GM19328 (cell line): ENCODE results near the gene ISG20.
A peak's percentile ranks its signal among the peaks of the same experiment; 100 is the strongest.

Experiments
- ATAC-seq: cut with Tn5 transposase; IDR thresholded peaks from one replicate; pipeline ENCODE4 v1.9.1; 2021; ENCODE audit warnings: mild to moderate bottlenecking, moderate library complexity; ENCODE audit not compliant: unreplicated experiment

ISG20 gene

DNA sequence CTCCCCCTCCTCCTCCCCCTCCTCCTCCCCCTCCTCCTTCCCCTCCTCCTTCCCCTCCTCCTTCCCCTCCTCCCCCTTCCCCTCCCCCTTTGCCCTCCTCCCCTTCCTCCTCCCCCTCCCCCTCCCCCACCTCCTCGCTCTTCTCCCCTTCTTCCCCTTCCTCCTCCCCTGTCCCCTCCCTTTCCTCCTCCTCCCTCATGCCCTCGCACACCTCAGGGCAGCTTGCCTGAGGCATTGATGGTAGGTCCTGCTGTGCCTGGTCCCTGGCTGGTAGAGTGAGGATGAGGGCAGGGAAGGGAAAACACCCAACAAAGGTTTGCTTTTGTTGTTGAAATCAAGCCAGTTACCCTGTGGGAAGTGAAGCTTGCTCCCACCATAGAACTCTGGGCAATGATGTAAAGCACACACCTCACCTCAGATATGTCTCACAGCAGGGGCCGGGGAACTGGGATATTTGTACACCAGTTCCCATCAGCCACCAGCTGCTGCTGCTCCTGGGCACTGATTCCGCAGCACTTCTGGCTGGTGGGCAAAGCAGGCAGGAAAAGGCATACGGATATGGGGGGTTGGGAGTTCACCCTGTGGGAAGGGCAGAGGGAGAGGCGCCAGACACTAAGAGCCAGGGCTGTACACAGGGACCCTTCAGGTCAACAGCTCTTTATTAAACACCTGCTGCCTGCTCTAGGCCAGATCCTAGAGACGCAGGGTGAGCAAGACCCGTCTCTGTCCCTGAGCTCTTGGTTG lies 13.8 kb downstream of the ISG20 start:
- ATAC-seq, result no peak

DNA sequence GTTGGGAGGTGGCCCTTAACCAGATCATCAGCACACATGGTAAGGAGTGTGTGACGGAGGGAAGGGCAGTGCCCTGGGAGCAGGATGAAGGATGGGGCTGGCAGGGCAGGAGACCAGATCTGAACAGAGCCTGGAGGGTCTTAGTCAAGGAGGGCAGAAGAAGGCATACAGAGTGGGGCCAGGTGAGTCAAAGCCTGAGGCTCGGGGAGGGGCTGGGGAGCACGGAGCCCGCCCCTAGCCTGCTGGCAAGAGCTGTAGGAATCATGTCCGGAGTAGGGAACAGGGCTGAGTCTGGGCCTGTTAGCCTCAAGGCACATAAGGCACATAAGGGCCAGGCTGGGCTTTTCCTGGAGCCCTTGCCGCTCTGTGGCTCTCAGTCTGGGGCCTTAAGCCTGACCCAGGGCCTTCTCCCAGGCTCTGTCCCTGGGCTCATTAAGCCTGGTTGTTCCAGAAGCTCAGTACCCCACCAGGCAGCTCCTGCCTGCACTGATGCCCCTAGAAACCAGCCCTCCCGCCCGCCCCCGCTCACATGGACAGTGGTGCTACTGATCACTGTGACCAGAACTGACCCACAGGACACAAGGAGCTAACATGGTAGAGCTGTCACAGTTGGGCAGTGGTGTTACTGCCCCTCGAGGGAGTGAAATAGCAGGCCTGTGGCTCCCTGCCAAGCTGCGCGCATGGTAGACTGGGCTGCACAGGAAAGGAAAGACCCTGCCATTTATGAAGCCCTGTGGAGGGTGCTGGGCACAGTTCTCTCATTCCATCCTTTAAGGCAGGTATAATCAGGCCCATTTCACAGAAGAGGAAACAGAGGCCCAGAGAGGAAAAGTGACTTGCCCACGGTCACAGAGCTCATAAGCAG lies 14.6 kb downstream of the ISG20 start:
- ATAC-seq, result no peak

DNA sequence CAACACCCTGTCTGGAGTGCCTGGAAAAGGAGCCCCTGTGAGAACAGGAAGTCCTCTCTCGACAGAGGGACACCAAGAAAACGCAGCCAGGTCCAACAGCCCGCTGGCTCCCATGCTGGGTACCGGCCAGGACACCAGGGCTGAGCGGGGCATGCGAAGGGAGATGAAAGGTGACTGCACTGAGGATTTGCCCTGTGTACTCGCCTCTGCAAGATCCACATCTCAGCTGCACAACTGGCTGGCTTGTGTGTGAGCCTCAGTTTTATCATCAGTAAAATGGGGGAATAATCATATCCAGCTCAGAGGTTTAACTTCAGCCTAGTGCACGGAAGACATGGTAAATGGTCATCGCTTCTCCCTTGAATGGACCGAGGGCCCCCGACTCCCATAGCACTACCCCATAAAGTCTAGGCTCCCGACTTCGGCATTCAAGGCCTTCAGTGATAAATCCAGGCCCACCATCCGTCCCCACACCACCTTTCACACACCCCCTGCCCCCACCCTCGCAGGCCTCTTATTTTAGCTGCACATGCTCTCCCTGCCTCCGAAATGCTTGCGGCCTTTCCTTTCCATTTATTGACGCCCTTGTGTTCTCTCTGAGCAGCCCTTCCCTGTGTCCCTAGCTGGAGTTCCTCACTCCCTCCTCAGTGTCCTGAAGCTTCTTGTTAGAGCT lies 15.8 kb downstream of the ISG20 start:
- no peak for ATAC-seq

DNA sequence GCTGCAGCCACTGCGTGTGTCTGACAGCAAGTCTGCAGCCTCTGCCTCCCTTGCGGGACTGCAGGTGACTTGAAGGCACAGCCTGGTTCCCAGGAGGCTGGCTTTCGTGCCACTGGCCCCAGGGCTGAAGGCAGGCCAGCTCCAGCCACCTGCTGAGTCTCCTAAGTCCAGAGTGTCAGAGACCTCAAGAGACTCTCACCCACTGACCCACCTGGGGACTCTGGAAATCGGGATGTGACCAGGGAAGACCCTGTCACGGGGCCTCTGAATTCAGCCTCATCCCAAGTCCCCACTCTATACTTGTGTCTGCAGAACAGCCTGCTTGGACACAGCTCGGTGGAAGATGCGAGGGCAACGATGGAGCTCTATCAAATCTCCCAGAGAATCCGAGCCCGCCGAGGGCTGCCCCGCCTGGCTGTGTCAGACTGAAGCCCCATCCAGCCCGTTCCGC lies 16.3 kb downstream of the ISG20 start:
- ATAC-seq, result no peak

DNA sequence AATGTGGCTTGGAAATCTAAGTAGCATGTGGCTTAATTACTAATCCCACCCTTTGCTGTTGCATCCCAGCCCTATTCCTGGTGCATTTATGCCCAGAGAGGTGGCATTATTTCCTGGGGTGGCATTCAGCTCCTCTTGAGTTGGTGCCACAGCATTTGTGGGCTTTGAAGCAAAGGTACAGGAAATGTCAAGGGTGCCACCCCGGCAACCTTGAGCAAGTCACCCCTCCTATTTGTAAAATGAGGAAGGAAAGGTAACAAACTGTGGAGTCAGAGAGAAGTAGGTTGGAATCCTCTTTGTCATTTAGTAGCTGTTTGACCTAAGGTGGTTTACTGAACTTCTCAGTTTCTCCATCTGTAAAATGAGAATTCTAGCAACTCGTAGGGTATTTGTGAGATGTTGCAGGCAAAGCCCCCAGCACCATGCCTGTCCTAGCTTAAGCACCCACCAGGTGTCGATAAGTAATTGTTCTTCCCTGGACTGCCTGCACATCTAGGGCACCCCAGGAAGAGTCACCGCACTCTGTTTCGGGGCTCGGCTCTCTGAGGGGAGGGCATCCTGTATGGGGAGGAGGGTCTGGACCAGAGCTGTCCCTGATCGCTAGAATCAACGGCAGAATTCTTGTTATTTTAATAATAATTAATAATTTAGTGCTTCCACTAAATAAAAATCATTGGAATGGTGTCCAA lies 17.1 kb downstream of the ISG20 start:
- ATAC-seq, result no peak

DNA sequence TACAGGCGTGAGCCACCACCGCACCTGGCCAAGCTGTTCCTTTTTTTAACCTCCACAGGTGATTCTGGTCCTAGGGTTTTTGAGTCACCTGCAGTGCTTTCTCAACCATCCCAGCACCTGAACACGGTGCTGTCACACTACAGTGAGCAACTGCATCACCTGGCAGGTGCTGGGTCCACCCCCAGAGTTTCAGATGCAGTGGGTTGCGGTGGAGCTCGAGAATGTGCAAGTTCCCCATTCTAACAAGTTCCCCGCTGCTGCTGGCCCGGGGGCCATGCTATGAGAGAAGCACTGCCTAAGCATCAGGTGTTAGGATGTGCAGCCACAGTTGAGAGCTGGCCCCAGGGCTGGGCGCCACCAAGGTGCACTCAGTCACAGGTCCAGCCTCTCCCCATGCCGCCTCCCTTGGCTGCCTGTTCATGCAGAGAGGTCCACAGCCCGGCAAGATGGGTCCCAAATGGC lies 18.0 kb downstream of the ISG20 start:
- ATAC-seq, result peak; percentile 95

DNA sequence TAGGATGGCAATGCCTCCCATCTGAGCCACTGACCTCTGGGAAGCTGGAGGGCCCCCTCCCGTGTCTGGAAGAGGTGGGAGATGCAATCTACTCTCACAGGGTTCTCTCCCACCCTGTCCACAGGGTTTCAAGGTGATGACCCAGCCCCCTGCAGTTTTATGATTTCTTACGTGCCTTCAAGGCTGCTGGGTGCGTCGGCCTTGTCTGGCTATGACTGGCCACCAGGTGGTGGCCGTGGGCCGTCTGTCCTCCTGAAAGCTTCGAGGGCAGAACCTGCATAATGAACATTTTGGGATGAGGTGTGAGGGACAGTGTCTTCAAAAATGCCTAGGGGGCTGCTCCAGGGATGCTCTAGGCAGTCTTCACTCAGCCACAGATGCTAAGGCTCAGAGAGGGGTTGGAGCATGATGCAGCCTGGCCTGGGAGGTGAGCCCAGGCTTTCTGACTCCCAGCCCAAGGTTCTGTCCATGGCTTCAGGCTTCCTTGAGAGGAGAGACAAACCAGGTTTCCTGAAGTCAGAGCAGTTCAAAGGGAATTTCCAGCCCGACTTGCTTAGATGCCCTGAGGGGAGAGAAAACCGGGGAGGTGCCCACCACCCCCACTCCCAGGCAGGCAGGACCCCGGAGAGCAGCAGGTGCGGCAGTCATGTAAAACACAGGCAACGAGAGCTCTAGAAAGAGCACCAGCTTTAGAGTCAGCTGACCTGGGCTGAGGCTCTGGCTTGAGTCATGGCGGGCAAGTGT lies 18.7 kb downstream of the ISG20 start:
- ATAC-seq, result no peak

DNA sequence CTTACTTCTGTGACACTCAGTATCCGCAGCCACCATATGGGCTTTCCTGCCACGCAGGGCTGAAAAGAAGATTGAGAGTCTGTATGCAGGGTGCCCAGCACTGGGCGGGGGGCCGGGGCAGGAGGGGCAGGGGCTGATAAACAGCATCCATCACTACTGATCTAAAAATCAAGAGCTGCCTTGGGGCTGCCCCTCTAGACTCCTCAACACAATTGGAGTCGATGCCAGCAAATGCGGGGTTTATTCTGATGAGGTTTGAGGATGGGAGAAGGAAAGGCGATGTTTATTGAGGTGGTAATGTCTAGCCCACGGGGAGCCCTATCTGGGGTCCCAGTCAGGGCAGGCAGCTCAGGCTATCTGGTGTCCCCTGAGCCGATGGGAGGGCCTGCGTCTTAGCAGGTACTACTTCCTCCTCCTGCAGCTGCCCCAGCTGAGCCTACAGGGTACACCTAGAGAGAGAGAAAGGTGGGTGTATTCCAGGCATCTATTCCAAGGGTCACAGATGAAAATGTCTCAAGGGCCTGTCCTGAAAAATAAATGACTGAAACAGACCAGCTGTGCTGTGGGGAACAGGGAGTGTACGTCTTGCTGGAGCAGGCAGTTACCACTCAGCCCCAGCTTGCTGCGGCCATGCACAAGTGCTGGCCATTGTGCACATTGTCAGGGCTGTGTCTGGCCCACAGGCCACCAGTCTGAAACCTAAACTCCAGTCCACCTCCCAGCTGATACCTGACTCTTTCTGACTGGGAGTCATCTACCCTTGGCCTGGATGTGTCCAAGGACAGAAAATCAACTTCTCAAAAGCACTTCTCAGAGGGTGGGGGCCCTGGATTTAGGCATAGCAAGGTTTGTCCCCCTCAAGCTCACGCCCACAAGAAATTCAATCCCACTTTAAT lies 19.5 kb downstream of the ISG20 start:
- no peak for ATAC-seq

DNA sequence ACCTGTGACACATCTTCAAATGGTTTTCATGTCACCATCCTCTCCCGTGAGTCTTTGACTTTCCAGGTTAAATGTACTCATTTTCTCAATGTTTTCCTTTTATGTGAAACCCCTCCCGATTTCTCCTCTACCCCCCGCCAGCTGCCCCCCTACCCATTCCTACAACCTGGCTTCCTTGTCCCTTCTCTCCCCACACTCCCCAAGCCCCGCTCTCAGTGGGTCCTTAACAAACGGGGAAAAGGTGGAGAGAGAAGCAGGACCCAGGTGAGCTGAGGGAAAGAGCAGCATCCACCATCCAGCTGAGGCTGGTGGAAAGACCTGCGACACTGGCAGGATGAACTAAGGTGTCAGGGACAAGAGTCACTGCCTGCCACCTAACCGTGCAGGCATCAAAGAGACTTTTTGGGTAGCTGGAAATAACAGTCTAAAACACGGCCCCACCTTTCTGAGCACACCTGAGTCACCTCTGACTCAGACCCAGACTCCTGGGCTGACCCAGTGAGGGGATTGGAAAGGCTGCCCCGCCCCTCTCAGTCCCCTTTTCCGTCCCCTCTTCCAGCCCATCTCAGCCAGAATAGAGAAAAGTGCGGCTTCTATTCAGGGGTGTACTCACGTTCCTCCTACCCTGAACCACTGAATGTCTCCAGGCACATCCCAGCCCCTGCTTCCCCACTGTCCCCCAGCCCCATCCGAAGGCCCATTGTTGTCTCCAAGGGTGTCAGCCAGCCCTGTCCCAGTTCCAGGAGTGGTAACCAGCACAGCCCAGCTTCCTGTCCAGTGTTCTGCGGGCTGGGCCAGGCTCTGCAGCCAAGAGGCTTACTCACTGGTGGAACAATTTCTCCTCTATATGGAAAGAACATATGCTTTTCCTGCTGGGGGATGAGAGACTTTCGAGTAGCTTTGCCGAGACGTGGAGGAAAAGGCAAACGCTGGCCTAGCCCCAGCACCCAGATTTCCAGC lies 20.4 kb downstream of the ISG20 start:
- no peak for ATAC-seq

DNA sequence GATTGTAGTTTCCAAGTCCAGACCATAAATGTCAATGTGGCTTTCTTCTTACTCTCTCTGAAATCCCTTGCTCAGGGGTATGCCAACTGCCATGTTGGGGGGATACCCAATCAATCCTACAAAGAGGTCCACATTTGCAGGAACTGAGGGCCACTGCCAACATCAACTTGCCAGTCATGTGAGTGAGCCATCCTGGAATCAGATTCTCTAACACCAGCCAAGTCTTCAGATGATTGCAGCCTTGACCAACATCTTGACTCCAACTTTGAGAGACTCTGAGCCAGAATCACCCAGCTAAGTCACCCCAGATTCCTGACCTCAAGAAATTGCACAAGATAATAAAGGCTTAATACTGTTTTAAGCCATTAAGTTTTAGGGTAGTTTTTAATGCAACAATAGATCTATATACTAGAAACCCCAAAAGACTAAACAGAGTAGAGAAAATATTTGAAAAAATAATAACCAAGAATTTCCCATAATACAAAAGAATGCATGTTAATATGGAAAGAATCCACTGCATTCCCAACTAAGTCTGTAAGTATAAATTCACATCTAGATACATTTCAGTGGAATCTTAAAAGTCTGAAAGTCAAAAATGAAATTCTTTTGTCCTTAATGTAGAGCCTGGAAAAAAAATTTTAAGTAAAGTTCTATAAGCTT lies 22.4 kb downstream of the ISG20 start:
- ATAC-seq, result no peak

DNA sequence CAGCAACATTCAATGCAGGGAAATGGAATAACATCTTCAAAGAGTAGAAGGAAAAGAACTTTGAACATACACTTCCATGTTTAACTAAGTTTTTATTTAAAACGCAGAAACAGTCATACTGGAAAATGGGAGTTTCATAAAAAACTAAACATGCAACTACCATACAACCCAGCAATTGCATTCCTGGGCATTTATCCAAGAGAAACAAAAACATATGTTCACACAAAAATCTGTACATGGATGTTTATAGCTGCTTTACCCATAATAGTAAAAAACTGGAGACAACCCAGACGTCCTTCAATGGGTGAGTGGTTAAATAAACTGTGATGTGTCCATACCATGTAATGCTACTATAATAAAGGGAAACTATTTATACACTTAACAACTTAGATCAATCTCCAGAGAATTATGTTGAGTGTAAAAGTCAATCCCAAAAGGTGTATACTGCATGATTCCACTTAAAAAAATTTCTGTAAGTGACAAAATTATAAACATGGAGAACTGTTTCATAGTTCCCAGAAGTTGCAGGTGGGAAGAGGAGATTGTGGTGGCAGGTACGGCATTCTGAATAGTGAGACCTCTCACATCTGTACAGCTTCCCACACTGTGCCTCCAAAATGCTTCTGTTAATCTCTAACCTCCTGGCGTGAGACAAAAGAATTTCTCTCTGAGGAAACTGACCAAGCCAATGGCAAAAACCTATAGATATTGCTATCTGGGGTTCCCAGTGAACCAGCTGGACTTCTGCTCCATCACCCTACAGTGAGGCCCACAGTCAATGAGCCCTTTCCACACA lies 23.1 kb downstream of the ISG20 start:
- ATAC-seq, result no peak

DNA sequence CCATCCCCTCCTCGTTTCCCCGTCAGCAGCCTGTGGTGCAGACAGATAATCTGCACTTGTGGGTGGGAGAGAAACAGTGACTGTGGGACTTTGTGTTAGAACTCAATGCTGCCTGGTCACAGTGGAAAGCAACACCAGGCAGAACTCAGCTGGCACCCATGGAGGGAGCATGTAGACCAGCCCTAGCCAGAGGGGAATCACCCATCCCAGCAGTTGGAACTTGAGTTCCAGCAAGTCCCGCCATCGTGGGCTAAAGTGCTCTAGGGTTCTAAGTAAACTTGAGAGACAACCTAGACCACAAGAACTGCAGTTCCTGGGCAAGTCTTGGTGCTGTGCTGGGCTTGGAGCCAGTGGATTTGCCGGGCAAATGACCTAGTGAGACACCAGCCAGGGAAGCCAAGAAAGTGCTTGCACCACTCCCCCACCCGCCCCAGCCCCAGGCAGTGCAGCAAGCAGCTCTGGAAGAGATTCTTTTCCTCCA lies 24.4 kb downstream of the ISG20 start:
- ATAC-seq, result no peak

DNA sequence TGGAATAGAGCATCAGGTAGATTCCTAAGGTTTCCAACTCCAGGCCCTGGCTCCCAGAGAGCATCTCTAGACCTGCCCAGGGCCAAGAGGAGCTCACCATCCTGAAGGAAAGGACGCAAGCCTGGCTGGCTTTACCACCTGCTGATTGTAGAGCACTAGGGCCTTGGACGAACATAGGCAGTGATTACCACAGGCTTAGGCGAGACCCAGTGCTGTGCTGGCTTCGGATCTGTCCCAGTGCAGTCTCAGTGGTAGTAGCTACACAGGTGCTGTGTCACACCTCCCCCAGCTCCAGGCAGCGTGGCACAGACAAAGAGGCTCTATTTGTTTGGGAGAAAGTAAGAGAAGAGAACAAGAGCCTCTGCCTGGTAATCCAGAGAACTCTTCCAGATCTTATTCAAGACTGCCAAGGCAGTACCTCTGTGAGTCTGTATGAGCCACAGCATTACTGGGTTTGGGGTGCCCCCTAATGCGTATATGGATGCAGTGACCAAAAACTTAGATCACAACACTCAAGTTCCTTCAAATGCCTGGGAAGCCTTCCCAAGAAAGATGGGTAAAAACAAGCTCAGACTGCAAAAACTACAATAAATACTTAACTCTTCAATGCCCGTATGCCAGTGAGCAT lies 25.4 kb downstream of the ISG20 start:
- no peak for ATAC-seq

DNA sequence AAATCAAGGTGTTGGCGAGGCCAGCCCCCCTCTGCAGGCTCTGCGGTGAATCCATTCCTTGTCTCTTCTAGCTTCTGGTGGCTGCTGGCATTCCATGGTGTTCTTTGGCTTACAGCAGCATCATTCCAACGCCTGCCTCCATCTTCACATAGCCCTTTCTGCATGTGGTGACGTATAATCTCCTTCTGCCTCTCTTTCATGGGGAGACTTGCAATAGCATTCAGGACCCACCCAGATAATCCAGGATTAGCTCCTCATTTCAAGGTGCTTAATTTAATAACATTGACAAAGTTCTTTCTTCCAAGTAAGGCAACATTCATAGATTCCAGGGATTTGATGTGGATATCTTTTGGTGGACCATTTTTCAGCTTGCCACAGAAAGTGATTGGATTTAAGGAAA lies 35.8 kb downstream of the ISG20 start:
- ATAC-seq, result no peak

DNA sequence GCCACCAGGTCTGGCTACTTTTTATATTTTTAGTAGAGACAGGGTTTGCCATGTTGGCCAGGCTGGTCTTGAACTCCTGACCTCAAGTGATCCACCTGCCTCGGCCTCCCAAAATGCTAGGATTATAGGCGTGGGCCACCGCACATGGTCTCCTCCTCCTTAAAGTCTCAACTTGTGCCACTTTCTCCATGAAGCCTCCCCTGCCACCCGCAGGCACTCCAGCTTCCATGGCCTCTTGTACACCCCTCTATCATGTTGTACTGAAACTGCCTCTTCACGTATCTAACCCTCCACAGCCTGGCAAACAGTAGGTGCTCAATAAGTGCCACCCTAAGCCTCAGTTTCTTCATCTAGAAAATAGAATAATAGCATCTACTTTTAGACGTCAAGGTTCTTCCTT lies 39.9 kb downstream of the ISG20 start:
- no peak for ATAC-seq
